Adrenal gland (tissue), 12 donors: ENCODE data around the gene EYA4. TPM values are rescaled to one million over a fixed set of nuclear protein-coding genes. Genes with fewer than 3 reads are reported as not detected.

Experiments
- DNase-seq, 7 donors: peaks; one replicate each; pipeline ENCODE4 v3.0.0-alpha.2; 2019 to 2020
- H3K27ac ChIP-seq, 5 donors: fragments of 200-600 bp; sonication (generic) in 4 of 5; 1 replicate in 3 of 5; 2 replicates in 2 of 5; pipeline versions ENCODE4 v1.5.1 to v1.8.0; 2016 to 2020; ENCODE audit warnings: mild to moderate bottlenecking in 1 of 5
- H3K27me3 ChIP-seq: fragments of 200-600 bp; 2 replicates; pipeline ENCODE4 v1.8.0; 2021
- H3K36me3 ChIP-seq, 2 donors: fragments of 200-600 bp; replicated peaks in 1 of 2; 1 replicate in 1 of 2; 2 replicates in 1 of 2; pipeline versions ENCODE4 v1.5.1 to v1.8.0; 2018 to 2022
- H3K4me1 ChIP-seq, 2 donors: fragments of 200-600 bp; replicated peaks in 1 of 2; 1 replicate in 1 of 2; 2 replicates in 1 of 2; pipeline versions ENCODE4 v1.5.1 to v1.8.0; 2018 to 2021
- H3K4me3 ChIP-seq, 4 donors: fragments of 200-600 bp; sonication (generic) in 3 of 4; one replicate each; pipeline ENCODE4 v1.5.1; 2016 to 2018
- H3K9me3 ChIP-seq, 3 donors: fragments of 200-600 bp; sonication (generic) in 1 of 3; replicated peaks in 1 of 3; 1 replicate in 2 of 3; 2 replicates in 1 of 3; pipeline versions ENCODE4 v1.5.1 to v1.8.0; 2016 to 2021
- CTCF ChIP-seq, 6 experiments: fragments of 450-650 bp in 4 of 6; fragments of 200-600 bp in 2 of 6; sonication (generic) in 1 of 6; IDR thresholded peaks; 1 replicate in 5 of 6; 2 replicates in 1 of 6; pipeline versions ENCODE4 v1.5.1 to v1.8.0; 2016 to 2021; ENCODE audit warnings: antibody characterized with exemption in 6 of 6, mild to moderate bottlenecking in 2 of 6, moderate library complexity in 1 of 6
- POLR2A ChIP-seq, 2 donors: fragments of 450-650 bp; IDR thresholded peaks; one replicate each; pipeline ENCODE4 v1.6.1; 2017; ENCODE audit warnings: antibody characterized with exemption in 2 of 2, mild to moderate bottlenecking in 2 of 2, moderate library complexity in 1 of 2
- WGBS, 4 donors: extraction: QIAGEN DNeasy Blood & Tissue Kit in 2 of 4; methylation state at CpG; one replicate each; pipeline versions ENCODE4 v1.1.5 to v1.1.7; 2013 to 2017; 5-methylcytosine and 5-hydroxymethylcytosine counted together
- intact Hi-C, 2 donors: fragments of 100-400 bp; cut with DNase I; formaldehyde crosslinking; loops; one replicate each; pipeline versions ENCODE4 v1.14.1 to v1.15.0; 2022 to 2023
- polyA plus RNA-seq, 3 donors: library from polyadenylated mRNA; stranded (reverse); fragments of 200-250 nt in 2 of 3; fragments of 350-450 nt in 1 of 3; fragmentation: Illumina TruSeq in 1 of 3; extraction: RNeasy Lipid Tissue Mini Kit (QIAGEN cat#74804) in 1 of 3; gene quantifications; one replicate each; pipeline ENCODE4 v1.2.3, GENCODE V29; 2013 to 2014
- total RNA-seq, 9 donors: library from RNA; depleted of rRNA in 4 of 9; stranded (reverse); fragments of >200 nt in 4 of 9; fragments of 120-200 nt in 1 of 9; fragmentation: NEBNext Ultra II Directional in 1 of 9; extraction: Animal tissue kit (Norgen Biotek cat#: 25700) in 1 of 9; gene quantifications; one replicate each; pipeline versions ENCODE4 v1.1.0 to v1.2.4, GENCODE V29; 2013 to 2023
- donor health status: healthy with polysubstance abuse.
- donor health status: Bipolar disorder and iron deficiency.
- donor health status: DM: yes; HTN: yes; CAD: no.
- donor health status: DM: no; HTN: no; CAD: no.
- donor health status: DM: no; HTN: no; CAD: no.
- donor health status: DM: yes; HTN: yes; CAD: no.

EYA4 gene
- total and polyA plus RNA-seq, 12 donors, result 0.17 to 6.3 (median 1.6) TPM

- Histone ChIP-seq H3K27me3 (no peaks in the 10 kb centered on the region), H3K27ac (no peak overlapping the region), H3K9me3 (no peaks in the 10 kb centered on the region), H3K4me1 (no peaks in the 10 kb centered on the region), H3K4me3 (no peak overlapping the region), H3K36me3 (no peaks in the 10 kb centered on the region)
- no peak for DNase-seq
- 77 to 86% (median 80%) methylated on average over 9 of the region's 9 CpGs for WGBS, 4 donors
- intact Hi-C loops, result no loop called here
- TF ChIP-seq CTCF (IDR thresholded peaks at IDR 0.05), result no peak
- no peak for TF ChIP-seq POLR2A (IDR thresholded peaks at IDR 0.05)
These were observed 85.4 kb downstream of the EYA4 start for GRCh38 chr6:133326584-133326983.

- Histone ChIP-seq H3K36me3 (no peaks in the 10 kb centered on the region), H3K4me3 (no peak overlapping the region), H3K27ac (no peak overlapping the region), H3K4me1 (no peaks in the 10 kb centered on the region), H3K9me3 (no peaks in the 10 kb centered on the region), H3K27me3 (no peaks in the 10 kb centered on the region)
- WGBS, 4 donors, result 62 to 77% (median 64%) methylated on average over 3 of the region's 3 CpGs
- no peak for TF ChIP-seq POLR2A (IDR thresholded peaks at IDR 0.05)
- no peak for TF ChIP-seq CTCF (IDR thresholded peaks at IDR 0.05)
- no peak for DNase-seq
- intact Hi-C loops, result no loop called here
These were observed 92.7 kb downstream of the EYA4 start for GRCh38 chr6:133333852-133334251.

GRCh38 chr6:133337308-133337707 lies 96.2 kb downstream of the EYA4 start:
- H3K27me3 ChIP-seq, result no peaks in the 10 kb centered on the region
- no peak overlapping the region for H3K4me3 ChIP-seq
- 68 to 92% (median 87%) methylated on average over 1 of the region's 1 CpG for WGBS, 4 donors
- no peak for DNase-seq
- intact Hi-C loops, result no loop called here
- no peaks in the 10 kb centered on the region for H3K36me3 ChIP-seq
- no peak overlapping the region for H3K27ac ChIP-seq
- no peak for TF ChIP-seq CTCF (IDR thresholded peaks at IDR 0.05)
- TF ChIP-seq POLR2A (IDR thresholded peaks at IDR 0.05), result no peak
- H3K9me3 ChIP-seq, result no peaks in the 10 kb centered on the region
- H3K4me1 ChIP-seq, result no peaks in the 10 kb centered on the region

- H3K4me1 ChIP-seq, result no peaks in the 10 kb centered on the region
- no peak overlapping the region for H3K27ac ChIP-seq
- no peaks in the 10 kb centered on the region for H3K36me3 ChIP-seq
- H3K27me3 ChIP-seq, result no peaks in the 10 kb centered on the region
- WGBS, 4 donors, result 74 to 80% (median 77%) methylated on average over 7 of the region's 7 CpGs
- no peak for DNase-seq
- TF ChIP-seq CTCF (IDR thresholded peaks at IDR 0.05), result no peak
- no peak for TF ChIP-seq POLR2A (IDR thresholded peaks at IDR 0.05)
- H3K4me3 ChIP-seq, result no peak overlapping the region
- no peaks in the 10 kb centered on the region for H3K9me3 ChIP-seq
- intact Hi-C loops, result no loop called here
These were observed 98.6 kb downstream of the EYA4 start for GRCh38 chr6:133339543-133340384.
